ENCODE data around the gene ISCA2. TPM values are rescaled to one million over a fixed set of nuclear protein-coding genes. Genes with fewer than 3 reads are reported as not detected.

Gene ISCA2
- total RNA-seq, 1 donor from 2014 or later: 40.6 TPM

DNA sequence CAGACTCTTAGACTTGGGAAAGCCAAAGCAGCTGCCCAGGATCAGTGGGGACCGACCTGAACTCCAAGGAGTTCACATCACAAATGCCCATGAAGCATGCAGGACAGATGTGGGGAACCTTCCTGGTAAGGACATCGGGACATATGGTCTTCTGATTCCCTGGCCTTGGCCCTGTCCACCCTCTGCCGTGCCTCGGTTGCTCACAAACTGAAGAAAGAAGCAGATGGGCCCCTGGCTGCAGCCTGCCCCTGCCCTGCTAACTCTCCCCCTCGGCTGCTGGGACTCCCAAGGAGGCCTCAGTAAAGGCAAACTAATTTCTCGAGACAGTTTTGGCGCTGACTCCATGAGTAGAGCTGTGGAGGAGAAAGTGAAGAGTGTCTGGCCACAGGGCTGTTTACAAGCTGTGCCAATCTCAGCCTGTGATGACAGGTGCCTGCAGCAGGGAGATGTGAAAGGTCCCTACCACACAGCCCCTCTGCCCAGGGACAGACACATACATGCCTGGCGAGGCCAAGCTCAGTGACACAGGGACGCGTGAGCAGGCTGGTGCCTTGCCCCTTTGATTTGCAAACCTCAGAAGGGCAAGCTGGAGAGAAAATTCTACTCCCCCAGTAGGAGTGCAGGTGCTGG, 48.6 kb downstream of the ISCA2 start:
- TF ChIP-seq CTCF (conservative IDR thresholded peaks at IDR 0.05): no peak
- Mint-ChIP-seq H3K4me1 (no peaks in the 10 kb centered on the region), H3K4me3 (no peak overlapping the region), H3K27ac (ENCODE audit: unreplicated experiment) (no peak overlapping the region), H3K27me3 (ENCODE audit: low read depth) (peaks cover 2% of the 10 kb centered on the region), H3K9me3 (no peaks in the 10 kb centered on the region), H3K36me3 (ENCODE audit: low read depth) (no peaks in the 10 kb centered on the region)
- DNase-seq (ENCODE audit: low read depth, low spot score): no peak

DNA sequence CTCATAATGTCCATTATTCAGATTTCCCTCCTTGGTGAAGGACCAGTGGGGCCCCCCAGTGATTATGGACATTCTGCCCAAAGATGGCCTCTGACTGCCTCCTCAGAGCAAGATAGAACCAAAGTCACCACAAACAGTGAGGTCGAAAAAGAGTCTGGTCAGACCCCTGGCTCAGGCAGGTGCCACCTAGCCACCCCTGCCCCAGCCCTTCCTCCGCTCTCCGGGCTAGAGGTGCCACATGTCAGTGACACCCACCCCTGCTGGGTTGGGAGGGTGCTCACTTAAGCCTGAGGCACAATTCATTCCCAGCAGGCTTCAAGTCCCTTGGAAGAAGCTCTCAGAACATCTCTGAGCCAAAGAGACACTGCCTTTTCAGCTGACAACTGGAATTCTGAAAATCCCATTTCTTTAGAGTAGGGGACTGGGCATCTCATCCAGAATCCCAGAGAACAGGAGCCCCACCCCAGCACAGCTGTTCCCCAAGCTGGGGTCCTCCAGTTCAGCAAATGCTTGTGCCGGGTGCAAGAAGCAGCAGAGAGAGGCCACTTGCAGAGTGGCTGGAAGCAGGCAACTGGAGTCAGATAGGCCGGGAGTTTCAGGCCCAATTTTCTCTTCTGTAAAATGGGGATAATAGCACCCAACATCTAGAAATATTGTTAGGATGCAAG, 50.3 kb downstream of the ISCA2 start:
- no peak for TF ChIP-seq CTCF (conservative IDR thresholded peaks at IDR 0.05)
- Mint-ChIP-seq H3K4me1 (no peaks in the 10 kb centered on the region), H3K9me3 (no peaks in the 10 kb centered on the region), H3K36me3 (ENCODE audit: low read depth) (no peaks in the 10 kb centered on the region), H3K4me3 (no peak overlapping the region), H3K27ac (ENCODE audit: unreplicated experiment) (no peak overlapping the region), H3K27me3 (ENCODE audit: low read depth) (peaks cover 2% of the 10 kb centered on the region)
- DNase-seq (ENCODE audit: low read depth, low spot score): no peak

GRCh38 chr14:74545386-74545785, 51.8 kb downstream of the ISCA2 start:
- H3K36me3 Mint-ChIP-seq (ENCODE audit: low read depth): no peaks in the 10 kb centered on the region
- no peak for TF ChIP-seq CTCF (conservative IDR thresholded peaks at IDR 0.05)
- H3K9me3 Mint-ChIP-seq: no peaks in the 10 kb centered on the region
- H3K4me3 Mint-ChIP-seq: no peak overlapping the region
- no peaks in the 10 kb centered on the region for H3K4me1 Mint-ChIP-seq
- DNase-seq (ENCODE audit: low read depth, low spot score): no peak
- peaks cover 2% of the 10 kb centered on the region for H3K27me3 Mint-ChIP-seq (ENCODE audit: low read depth)
- H3K27ac Mint-ChIP-seq (ENCODE audit: unreplicated experiment): no peak overlapping the region

DNA sequence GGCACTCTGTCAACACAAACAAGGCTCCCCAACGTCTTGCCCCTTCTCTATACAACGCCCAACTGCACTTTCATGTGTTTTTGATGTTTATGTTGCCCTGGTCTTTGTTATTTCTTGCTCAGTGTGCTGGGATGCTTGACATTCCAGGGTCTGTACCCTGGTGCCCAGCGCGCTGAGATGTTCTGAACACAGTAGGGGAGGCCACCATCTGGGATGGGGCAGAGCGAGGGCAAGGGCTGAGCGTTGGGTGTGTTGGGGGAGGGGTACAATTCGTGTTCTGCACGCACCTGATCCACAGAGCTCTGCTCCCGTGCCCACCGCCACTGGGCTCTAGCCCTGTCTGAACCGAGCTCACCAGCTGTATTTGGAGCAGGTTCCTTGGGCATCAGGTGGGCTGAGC, 52.9 kb downstream of the ISCA2 start:
- TF ChIP-seq CTCF (conservative IDR thresholded peaks at IDR 0.05): no peak
- DNase-seq (ENCODE audit: low read depth, low spot score): no peak
- H3K4me1 Mint-ChIP-seq: peaks cover 1% of the 10 kb centered on the region

More for the DNA sequence above, 52.9 kb downstream of the ISCA2 start:
- Mint-ChIP-seq H3K27ac (ENCODE audit: unreplicated experiment) (no peak overlapping the region), H3K9me3 (no peaks in the 10 kb centered on the region), H3K27me3 (ENCODE audit: low read depth) (peaks cover 2% of the 10 kb centered on the region), H3K4me3 (no peak overlapping the region), H3K36me3 (ENCODE audit: low read depth) (no peaks in the 10 kb centered on the region)

Other genes starting within 250 kb of the ISCA2 start
- 98.8 TPM in 2 replicates for gene ABCD4, start 190.8 kb upstream of the ISCA2 start, total RNA-seq
- not detected in 2 replicates for gene VRTN, start 145.3 kb upstream of the ISCA2 start, total RNA-seq
- gene SYNDIG1L, start 67.6 kb upstream of the ISCA2 start, total RNA-seq: not detected in 2 replicates
- gene NPC2, start 460 bp upstream of the ISCA2 start, total RNA-seq: 106 and 108 TPM in 2 replicates
- gene LTBP2, start 118.5 kb downstream of the ISCA2 start, total RNA-seq: 0.93 and 1.3 TPM in 2 replicates
- 49.3 and 51.5 TPM in 2 replicates for gene AREL1, start 219.3 kb downstream of the ISCA2 start, total RNA-seq
- gene FCF1, start 219.4 kb downstream of the ISCA2 start, total RNA-seq: 53.3 and 58.0 TPM in 2 replicates